Panc1 (cell line): ENCODE data around the gene FLT3. TPM values are rescaled to one million over a fixed set of nuclear protein-coding genes. Genes with fewer than 3 reads are reported as not detected.

Experiments
- ATAC-seq: fragments of 200-7000 bp; cut with Tn5 transposase; 2 replicates; pipeline ENCODE4 v1.9.1; 2020; ENCODE audit warnings: mild to moderate bottlenecking, moderate library complexity
- BruUV-seq: library from RNA; stranded (reverse); fragments of 400-500 nt; replicated peaks from 2 replicates; lab custom pipeline; 2021; lab: Mats Ljungman, UMichigan
- CTCF ChIA-PET: fragments of 300-600 bp; sonication (Branson Sonifier 250); formaldehyde crosslinking; loops from one replicate; lab custom pipeline; 2022; ENCODE audit warnings: antibody characterized with exemption; lab: Charles Lee
- POLR2A ChIA-PET: fragments of 300-600 bp; sonication (Branson Sonifier 250); formaldehyde crosslinking; loops from one replicate; lab custom pipeline; 2022; ENCODE audit warnings: antibody characterized with exemption; lab: Charles Lee
- DNase-seq: peaks from one replicate; pipeline ENCODE4 v3.0.0-alpha.2; 2010; ENCODE audit warnings: low read depth, low spot score
- H3K27ac ChIP-seq: 2 replicates; pipeline ENCODE4 v1.5.1; 2011; ENCODE audit warnings: mild to moderate bottlenecking, low read length, inconsistent platforms
- H3K27me3 ChIP-seq: fragments of 200-500 bp; sonication (Bioruptor generic); 2 replicates; pipeline ENCODE4 v1.6.0; 2014; ENCODE audit warnings: low read length, inconsistent platforms; ENCODE audit not compliant: control insufficient read depth, insufficient read depth
- H3K36me3 ChIP-seq: fragments of 200-500 bp; sonication (Bioruptor generic); 2 replicates; pipeline ENCODE4 v1.5.1; 2014; ENCODE audit warnings: inconsistent platforms, mild to moderate bottlenecking, low read length, moderate library complexity; ENCODE audit not compliant: control insufficient read depth, insufficient read depth
- H3K4me1 ChIP-seq: 2 replicates; pipeline ENCODE4 v1.5.1; 2011; ENCODE audit warnings: inconsistent platforms, mild to moderate bottlenecking, low read length, moderate library complexity; ENCODE audit not compliant: control insufficient read depth, insufficient read depth
- H3K4me3 ChIP-seq, 2 experiments: 2 replicates each; pipeline ENCODE4 v1.5.1; 2011 to 2012; ENCODE audit warnings: low read depth in 2 of 2, low read length in 2 of 2, mild to moderate bottlenecking in 2 of 2, inconsistent platforms in 1 of 2, moderate library complexity in 1 of 2
- H3K9me3 ChIP-seq: fragments of 200-500 bp; sonication (Bioruptor generic); 2 replicates; pipeline ENCODE4 v1.5.1; 2014; ENCODE audit warnings: low read depth, mild to moderate bottlenecking, inconsistent platforms, low read length, moderate library complexity; ENCODE audit not compliant: control insufficient read depth, insufficient read depth
- POLR2AphosphoS5 ChIP-seq: IDR thresholded peaks from 2 replicates; pipeline ENCODE4 v1.6.1; 2012; ENCODE audit warnings: mild to moderate bottlenecking, low read depth, low read length, moderate library complexity
- SIN3A ChIP-seq: IDR thresholded peaks from 2 replicates; pipeline ENCODE4 v1.6.1; 2012; ENCODE audit warnings: low read depth, mild to moderate bottlenecking, low read length, moderate library complexity, borderline replicate concordance; ENCODE audit not compliant: insufficient read depth
- TCF7L2 ChIP-seq: IDR thresholded peaks from 2 replicates; pipeline ENCODE4 v1.6.1; 2011; ENCODE audit warnings: mild to moderate bottlenecking, low read depth, low read length, inconsistent platforms
- in situ Hi-C: cut with HindIII; loops from 2 replicates; pipeline ENCODE4 v1.10.0; 2016; ENCODE audit warnings: low sequenced_read_pairs, low pct_unique_long_range_greater_than_20kb
- intact Hi-C: fragments of 100-400 bp; cut with micrococcal nuclease; formaldehyde crosslinking; loops from one replicate; pipeline ENCODE4 v1.10.0; 2022; ENCODE audit not compliant: unreplicated experiment
- total RNA-seq: library from RNA; stranded (reverse); gene quantifications from one replicate; pipeline ENCODE4 v1.2.1, GENCODE V29; 2021; ENCODE audit not compliant: unreplicated experiment
- TF ChIP-seq, protein P1 (sequence below): fragments of 450-650 bp; IDR thresholded peaks from 2 replicates; pipeline ENCODE4 v1.5.1; 2017; ENCODE audit warnings: mild to moderate bottlenecking
- TF ChIP-seq, protein P2 (sequence below), 2 experiments: IDR thresholded peaks; 2 replicates each; pipeline ENCODE4 v1.6.1; 2011 to 2012; ENCODE audit warnings: low read depth in 2 of 2, control low read depth in 1 of 2, low read length in 1 of 2, mild to moderate bottlenecking in 1 of 2, moderate library complexity in 1 of 2; ENCODE audit not compliant: insufficient read depth in 1 of 2

Gene FLT3
- total RNA-seq, 1 experiment from 2014 or later: 0.08 TPM

DNA sequence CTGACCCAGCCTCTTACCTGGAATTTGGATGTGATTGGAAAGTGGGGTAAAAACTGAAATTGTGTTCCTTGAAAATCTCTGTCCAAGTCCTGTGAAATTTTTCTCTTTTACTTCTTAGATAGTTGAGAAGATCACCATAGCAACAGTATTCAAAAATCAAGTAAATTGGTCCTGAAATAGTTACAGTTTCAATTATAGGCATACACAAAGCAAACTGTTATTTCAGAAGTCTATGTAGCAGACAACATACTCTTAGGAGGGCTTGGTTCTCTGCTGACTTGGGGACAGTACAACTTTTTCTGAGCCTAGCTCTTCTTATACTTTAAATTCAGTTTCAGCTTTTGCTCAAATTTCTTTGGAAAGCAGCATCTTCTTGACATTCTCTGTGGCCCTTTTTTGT is 73.3 kb downstream of the FLT3 start:
- in situ Hi-C loops (no loop called here), intact Hi-C loops (no loop called here)
- no peaks in the 10 kb centered on the region for H3K36me3 ChIP-seq
- POLR2A ChIA-PET: no interaction called here
- H3K27me3 ChIP-seq: no peaks in the 10 kb centered on the region
- TF ChIP-seq SIN3A: no peak
- no peak overlapping the region for H3K4me3 ChIP-seq
- CTCF ChIA-PET: no interaction called here
- no peaks in the 10 kb centered on the region for H3K9me3 ChIP-seq
- no peak for DNase-seq
- H3K27ac ChIP-seq: no peak overlapping the region
- BruUV-seq: no TSS peak
- ATAC-seq: no peak
- H3K4me1 ChIP-seq: no peaks in the 10 kb centered on the region

DNA sequence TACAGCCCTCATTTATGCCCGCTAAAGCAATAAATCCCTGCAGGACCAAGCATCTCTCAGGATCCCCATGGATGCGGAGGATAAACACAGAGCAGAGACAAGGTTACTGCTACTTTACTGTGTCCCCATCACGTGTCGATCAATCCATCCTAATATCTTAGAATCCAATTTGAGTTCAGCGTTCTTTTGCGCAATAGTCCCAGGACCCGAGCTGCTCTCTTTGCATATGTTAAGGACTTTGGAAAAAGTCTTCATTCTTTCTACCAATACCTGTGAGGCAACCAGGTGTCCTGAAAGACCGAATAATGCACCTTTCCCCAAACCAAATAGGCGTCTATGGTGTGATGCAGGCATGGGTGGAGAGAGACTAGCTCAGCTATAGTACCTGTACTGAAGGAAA is 73.9 kb downstream of the FLT3 start:
- in situ Hi-C loops: no loop called here
- no TSS peak for BruUV-seq
- no peak for ATAC-seq

More for the DNA sequence above, 73.9 kb downstream of the FLT3 start:
- H3K4me3 ChIP-seq: no peak overlapping the region
- no peak for DNase-seq
- no peaks in the 10 kb centered on the region for H3K9me3 ChIP-seq
- TF ChIP-seq SIN3A (no peak), TCF7L2 (no peak), POLR2AphosphoS5 (no peak)
- TF ChIP-seq, protein P1, sequence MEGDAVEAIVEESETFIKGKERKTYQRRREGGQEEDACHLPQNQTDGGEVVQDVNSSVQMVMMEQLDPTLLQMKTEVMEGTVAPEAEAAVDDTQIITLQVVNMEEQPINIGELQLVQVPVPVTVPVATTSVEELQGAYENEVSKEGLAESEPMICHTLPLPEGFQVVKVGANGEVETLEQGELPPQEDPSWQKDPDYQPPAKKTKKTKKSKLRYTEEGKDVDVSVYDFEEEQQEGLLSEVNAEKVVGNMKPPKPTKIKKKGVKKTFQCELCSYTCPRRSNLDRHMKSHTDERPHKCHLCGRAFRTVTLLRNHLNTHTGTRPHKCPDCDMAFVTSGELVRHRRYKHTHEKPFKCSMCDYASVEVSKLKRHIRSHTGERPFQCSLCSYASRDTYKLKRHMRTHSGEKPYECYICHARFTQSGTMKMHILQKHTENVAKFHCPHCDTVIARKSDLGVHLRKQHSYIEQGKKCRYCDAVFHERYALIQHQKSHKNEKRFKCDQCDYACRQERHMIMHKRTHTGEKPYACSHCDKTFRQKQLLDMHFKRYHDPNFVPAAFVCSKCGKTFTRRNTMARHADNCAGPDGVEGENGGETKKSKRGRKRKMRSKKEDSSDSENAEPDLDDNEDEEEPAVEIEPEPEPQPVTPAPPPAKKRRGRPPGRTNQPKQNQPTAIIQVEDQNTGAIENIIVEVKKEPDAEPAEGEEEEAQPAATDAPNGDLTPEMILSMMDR: no peak
- TF ChIP-seq, protein P2, sequence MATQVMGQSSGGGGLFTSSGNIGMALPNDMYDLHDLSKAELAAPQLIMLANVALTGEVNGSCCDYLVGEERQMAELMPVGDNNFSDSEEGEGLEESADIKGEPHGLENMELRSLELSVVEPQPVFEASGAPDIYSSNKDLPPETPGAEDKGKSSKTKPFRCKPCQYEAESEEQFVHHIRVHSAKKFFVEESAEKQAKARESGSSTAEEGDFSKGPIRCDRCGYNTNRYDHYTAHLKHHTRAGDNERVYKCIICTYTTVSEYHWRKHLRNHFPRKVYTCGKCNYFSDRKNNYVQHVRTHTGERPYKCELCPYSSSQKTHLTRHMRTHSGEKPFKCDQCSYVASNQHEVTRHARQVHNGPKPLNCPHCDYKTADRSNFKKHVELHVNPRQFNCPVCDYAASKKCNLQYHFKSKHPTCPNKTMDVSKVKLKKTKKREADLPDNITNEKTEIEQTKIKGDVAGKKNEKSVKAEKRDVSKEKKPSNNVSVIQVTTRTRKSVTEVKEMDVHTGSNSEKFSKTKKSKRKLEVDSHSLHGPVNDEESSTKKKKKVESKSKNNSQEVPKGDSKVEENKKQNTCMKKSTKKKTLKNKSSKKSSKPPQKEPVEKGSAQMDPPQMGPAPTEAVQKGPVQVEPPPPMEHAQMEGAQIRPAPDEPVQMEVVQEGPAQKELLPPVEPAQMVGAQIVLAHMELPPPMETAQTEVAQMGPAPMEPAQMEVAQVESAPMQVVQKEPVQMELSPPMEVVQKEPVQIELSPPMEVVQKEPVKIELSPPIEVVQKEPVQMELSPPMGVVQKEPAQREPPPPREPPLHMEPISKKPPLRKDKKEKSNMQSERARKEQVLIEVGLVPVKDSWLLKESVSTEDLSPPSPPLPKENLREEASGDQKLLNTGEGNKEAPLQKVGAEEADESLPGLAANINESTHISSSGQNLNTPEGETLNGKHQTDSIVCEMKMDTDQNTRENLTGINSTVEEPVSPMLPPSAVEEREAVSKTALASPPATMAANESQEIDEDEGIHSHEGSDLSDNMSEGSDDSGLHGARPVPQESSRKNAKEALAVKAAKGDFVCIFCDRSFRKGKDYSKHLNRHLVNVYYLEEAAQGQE (IDR thresholded peaks at IDR 0.05; ENCODE audit: insufficient read depth in 1 of 2, low read depth in 2 of 2, low read length in 1 of 2): no peak
- ChIA-PET CTCF (no interaction called here), POLR2A (no interaction called here)
- H3K27me3 ChIP-seq: no peaks in the 10 kb centered on the region
- no peak overlapping the region for H3K27ac ChIP-seq
- H3K36me3 ChIP-seq: no peaks in the 10 kb centered on the region
- intact Hi-C loops: no loop called here
- H3K4me1 ChIP-seq: no peaks in the 10 kb centered on the region
